WTC11 (cell line): ENCODE measurements around the gene ALKBH7. TPM values are rescaled to one million over a fixed set of nuclear protein-coding genes. Genes with fewer than 3 reads are reported as not detected.

Experiments used
- ATAC-seq: fragments of 200-7000 bp; cut with Tn5 transposase; 2 replicates; pipeline ENCODE4 v1.10.0; 2021; ENCODE audit warnings: mild to moderate bottlenecking, moderate library complexity
- CTCF ChIA-PET: fragments of 300-600 bp; sonication (Branson Sonifier 250); formaldehyde crosslinking; loops from one replicate; lab custom pipeline; 2021; ENCODE audit warnings: antibody characterized with exemption; lab: Charles Lee
- POLR2A ChIA-PET: fragments of 350-600 bp; sonication (Branson Sonifier 250); formaldehyde crosslinking; loops from one replicate; lab custom pipeline; 2021; ENCODE audit warnings: antibody characterized with exemption; lab: Charles Lee
- DNase-seq: peaks from one replicate; pipeline ENCODE4 v3.0.0; 2021; ENCODE audit warnings: low spot score
- H3K27ac Mint-ChIP-seq: 2 replicates; pipeline ENCODE4 v1.8.0; 2021; ENCODE audit warnings: mixed read lengths
- H3K27me3 Mint-ChIP-seq: 2 replicates; pipeline ENCODE4 v1.8.0; 2021; ENCODE audit warnings: low read depth, mild to moderate bottlenecking, moderate library complexity, mixed read lengths
- H3K36me3 Mint-ChIP-seq: 2 replicates; pipeline ENCODE4 v1.8.0; 2021; ENCODE audit warnings: mixed read lengths
- H3K4me1 Mint-ChIP-seq: 2 replicates; pipeline ENCODE4 v1.8.0; 2022; ENCODE audit warnings: mixed read lengths
- H3K4me3 Mint-ChIP-seq: 2 replicates; pipeline ENCODE4 v1.8.0; 2021; ENCODE audit warnings: mild to moderate bottlenecking, moderate library complexity, mixed read lengths
- H3K9me3 Mint-ChIP-seq: 2 replicates; pipeline ENCODE4 v1.8.0; 2021; ENCODE audit warnings: mixed read lengths
- EMX1 ChIP-seq: fragments of 250-450 bp; sonication (Bioruptor Pico); IDR thresholded peaks from 2 replicates; pipeline ENCODE4 v1.8.0; 2021; ENCODE audit warnings: mild to moderate bottlenecking
- ETV6 ChIP-seq: sonication (generic); formaldehyde crosslinking; IDR thresholded peaks from 2 replicates; pipeline ENCODE4 v1.8.1; 2022; ENCODE audit warnings: mild to moderate bottlenecking, missing genetic modification reagents
- FOXJ3 ChIP-seq: sonication (generic); formaldehyde crosslinking; IDR thresholded peaks from 2 replicates; pipeline ENCODE4 v1.9.0; 2021; ENCODE audit warnings: missing genetic modification reagents, mild to moderate bottlenecking, borderline replicate concordance
- KAT7 ChIP-seq: sonication (generic); formaldehyde crosslinking; IDR thresholded peaks from 2 replicates; pipeline ENCODE4 v1.8.1; 2023; ENCODE audit warnings: missing genetic modification reagents, mild to moderate bottlenecking, borderline replicate concordance
- MYBL2 ChIP-seq: sonication (generic); formaldehyde crosslinking; IDR thresholded peaks from 2 replicates; pipeline ENCODE4 v1.8.1; 2023; ENCODE audit warnings: mild to moderate bottlenecking, moderate library complexity, missing genetic modification reagents
- NR3C1 ChIP-seq: sonication (generic); formaldehyde crosslinking; conservative IDR thresholded peaks from 2 replicates; pipeline ENCODE4 v1.8.1; 2023; ENCODE audit warnings: low read depth, mild to moderate bottlenecking, missing genetic modification reagents
- TCF7 ChIP-seq: sonication (generic); formaldehyde crosslinking; IDR thresholded peaks from 2 replicates; pipeline ENCODE4 v1.8.0; 2022; ENCODE audit warnings: mild to moderate bottlenecking, low read depth, missing genetic modification reagents, moderate library complexity
- TP53 ChIP-seq: sonication (generic); formaldehyde crosslinking; IDR thresholded peaks from 2 replicates; pipeline ENCODE4 v1.8.1; 2023; ENCODE audit warnings: mild to moderate bottlenecking, missing genetic modification reagents
- USF2 ChIP-seq: sonication (generic); formaldehyde crosslinking; IDR thresholded peaks from 2 replicates; pipeline ENCODE4 v1.8.1; 2023; ENCODE audit warnings: mild to moderate bottlenecking, missing genetic modification reagents, moderate library complexity
- ZNF396 ChIP-seq: fragments of 250-450 bp; sonication (Bioruptor Pico); IDR thresholded peaks from 2 replicates; pipeline ENCODE4 v1.8.0; 2021; ENCODE audit warnings: mild to moderate bottlenecking, moderate library complexity, borderline replicate concordance
- ZNF532 ChIP-seq: fragments of 250-450 bp; sonication (Bioruptor Pico); IDR thresholded peaks from 2 replicates; pipeline ENCODE4 v1.9.0; 2021; ENCODE audit warnings: mild to moderate bottlenecking, borderline replicate concordance
- total RNA-seq: library from RNA; stranded (reverse); gene quantifications from 3 replicates; pipeline ENCODE4 v1.2.3, GENCODE V29; 2021
- TF ChIP-seq, protein P1 (sequence below): fragments of 250-450 bp; sonication (Bioruptor Pico); conservative IDR thresholded peaks from 2 replicates; pipeline ENCODE4 v1.9.0; 2021; ENCODE audit warnings: mild to moderate bottlenecking
- TF ChIP-seq, protein P2 (sequence below): sonication (generic); formaldehyde crosslinking; IDR thresholded peaks from 2 replicates; pipeline ENCODE4 v1.8.0; 2023; ENCODE audit warnings: missing genetic modification reagents, mild to moderate bottlenecking, borderline replicate concordance
- TF ChIP-seq, protein P3 (sequence below): fragments of 250-450 bp; sonication (Bioruptor Pico); IDR thresholded peaks from 2 replicates; pipeline ENCODE4 v1.8.0; 2021; ENCODE audit warnings: mild to moderate bottlenecking
- TF ChIP-seq, protein P4 (sequence below): sonication (generic); formaldehyde crosslinking; IDR thresholded peaks from 2 replicates; pipeline ENCODE4 v1.8.1; 2022; ENCODE audit warnings: mild to moderate bottlenecking, missing genetic modification reagents, moderate library complexity, borderline replicate concordance
- TF ChIP-seq, protein P5 (sequence below): sonication (generic); formaldehyde crosslinking; IDR thresholded peaks from 2 replicates; pipeline ENCODE4 v1.8.0; 2022; ENCODE audit warnings: missing genetic modification reagents

Gene ALKBH7
- total RNA-seq, 1 experiment from 2014 or later: 96.4 TPM

GRCh38 chr19:6409346-6409745, 36.8 kb downstream of the ALKBH7 start:
- Mint-ChIP-seq H3K36me3 (peaks cover 6% of the 10 kb centered on the region), H3K27me3 (no peaks in the 10 kb centered on the region), H3K4me3 (no peak overlapping the region), H3K4me1 (peaks cover 6% of the 10 kb centered on the region), H3K9me3 (no peaks in the 10 kb centered on the region), H3K27ac (no peak overlapping the region)
- POLR2A ChIA-PET: interaction anchor here (0.7 kb wide), 1 partner anchor 9 kb away, joined by 3 read pairs; no protein-coding TSS in a partner anchor
- CTCF ChIA-PET: no interaction called here
- DNase-seq: no peak
- TF ChIP-seq TCF7 (no peak), ETV6 (no peak)
- TF ChIP-seq, protein P1, sequence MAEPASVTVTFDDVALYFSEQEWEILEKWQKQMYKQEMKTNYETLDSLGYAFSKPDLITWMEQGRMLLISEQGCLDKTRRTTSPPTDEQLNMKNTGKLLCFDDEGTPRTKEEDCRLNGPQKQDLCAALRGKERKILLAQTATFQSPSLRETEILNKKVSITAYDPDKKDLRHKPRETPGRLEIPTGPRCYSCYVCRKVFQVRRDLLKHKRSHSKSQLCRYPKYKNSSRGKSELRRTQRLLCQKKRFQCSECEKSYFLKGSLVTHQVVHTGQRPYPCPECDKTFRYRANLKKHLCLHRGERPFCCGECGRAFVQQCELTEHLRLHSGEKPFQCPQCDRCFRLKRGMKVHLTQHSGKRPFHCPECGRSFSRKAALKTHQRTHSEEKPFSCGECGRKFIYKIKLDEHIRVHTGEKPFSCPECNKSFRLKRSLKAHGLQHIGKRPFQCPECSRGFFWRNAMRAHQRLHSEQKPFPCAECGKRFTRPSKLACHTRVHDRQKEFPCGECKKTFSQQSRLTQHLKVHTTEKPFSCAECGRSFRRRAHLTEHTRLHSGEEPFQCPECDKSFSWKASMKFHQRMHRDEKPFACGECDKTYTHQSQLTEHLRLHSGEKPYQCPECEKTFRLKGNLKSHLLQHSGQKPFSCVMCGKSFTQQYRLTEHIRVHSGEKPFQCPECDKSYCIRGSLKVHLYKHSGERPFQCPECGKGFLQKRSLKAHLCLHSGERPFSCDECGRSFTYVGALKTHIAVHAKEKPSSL: no peak
- ATAC-seq: no peak

DNA sequence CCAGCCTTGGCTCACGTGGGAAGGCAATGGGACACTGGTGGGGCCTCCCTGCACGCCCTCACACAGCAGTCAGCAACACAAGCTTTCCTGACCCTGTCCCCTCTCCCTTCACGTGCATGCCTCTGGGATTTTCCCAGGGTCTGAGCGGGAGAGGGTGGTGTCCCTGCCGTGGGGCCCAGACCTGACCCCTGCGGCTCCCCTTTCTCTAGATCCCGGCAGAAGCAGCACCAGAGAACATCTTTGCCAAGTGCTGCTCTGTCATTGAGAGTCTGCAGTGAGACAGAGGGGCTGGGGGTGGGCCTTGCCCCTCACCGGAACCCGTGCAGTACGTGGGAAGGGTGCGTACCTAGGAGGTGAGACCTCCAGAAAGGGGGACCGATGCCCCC, 39.5 kb downstream of the ALKBH7 start:
- ChIA-PET POLR2A (interaction anchor here (0.5 to 1.3 kb wide), 4 partner anchors 13 to 1540 kb away, joined by 3 to 4 read pairs (median 4); partner anchors contain the start of gene KHSRP), CTCF (interaction anchor here (0.7 to 1.6 kb wide), 12 partner anchors 9 to 194 kb away, joined by 3 to 13 read pairs (median 4); partner anchors contain the start of genes ALKBH7, CLPP and KHSRP)
- Mint-ChIP-seq H3K27ac (no peak overlapping the region), H3K4me3 (no peak overlapping the region), H3K9me3 (no peaks in the 10 kb centered on the region), H3K36me3 (peaks cover 20% of the 10 kb centered on the region), H3K27me3 (no peaks in the 10 kb centered on the region), H3K4me1 (peaks cover 7% of the 10 kb centered on the region)
- DNase-seq: no peak
- peak; percentile 10 for ATAC-seq
- peak; percentile 51; the same call in 1 of the 2 replicates for TF ChIP-seq EMX1 (CRISPR knock-in tag)
- TF ChIP-seq, protein P2, sequence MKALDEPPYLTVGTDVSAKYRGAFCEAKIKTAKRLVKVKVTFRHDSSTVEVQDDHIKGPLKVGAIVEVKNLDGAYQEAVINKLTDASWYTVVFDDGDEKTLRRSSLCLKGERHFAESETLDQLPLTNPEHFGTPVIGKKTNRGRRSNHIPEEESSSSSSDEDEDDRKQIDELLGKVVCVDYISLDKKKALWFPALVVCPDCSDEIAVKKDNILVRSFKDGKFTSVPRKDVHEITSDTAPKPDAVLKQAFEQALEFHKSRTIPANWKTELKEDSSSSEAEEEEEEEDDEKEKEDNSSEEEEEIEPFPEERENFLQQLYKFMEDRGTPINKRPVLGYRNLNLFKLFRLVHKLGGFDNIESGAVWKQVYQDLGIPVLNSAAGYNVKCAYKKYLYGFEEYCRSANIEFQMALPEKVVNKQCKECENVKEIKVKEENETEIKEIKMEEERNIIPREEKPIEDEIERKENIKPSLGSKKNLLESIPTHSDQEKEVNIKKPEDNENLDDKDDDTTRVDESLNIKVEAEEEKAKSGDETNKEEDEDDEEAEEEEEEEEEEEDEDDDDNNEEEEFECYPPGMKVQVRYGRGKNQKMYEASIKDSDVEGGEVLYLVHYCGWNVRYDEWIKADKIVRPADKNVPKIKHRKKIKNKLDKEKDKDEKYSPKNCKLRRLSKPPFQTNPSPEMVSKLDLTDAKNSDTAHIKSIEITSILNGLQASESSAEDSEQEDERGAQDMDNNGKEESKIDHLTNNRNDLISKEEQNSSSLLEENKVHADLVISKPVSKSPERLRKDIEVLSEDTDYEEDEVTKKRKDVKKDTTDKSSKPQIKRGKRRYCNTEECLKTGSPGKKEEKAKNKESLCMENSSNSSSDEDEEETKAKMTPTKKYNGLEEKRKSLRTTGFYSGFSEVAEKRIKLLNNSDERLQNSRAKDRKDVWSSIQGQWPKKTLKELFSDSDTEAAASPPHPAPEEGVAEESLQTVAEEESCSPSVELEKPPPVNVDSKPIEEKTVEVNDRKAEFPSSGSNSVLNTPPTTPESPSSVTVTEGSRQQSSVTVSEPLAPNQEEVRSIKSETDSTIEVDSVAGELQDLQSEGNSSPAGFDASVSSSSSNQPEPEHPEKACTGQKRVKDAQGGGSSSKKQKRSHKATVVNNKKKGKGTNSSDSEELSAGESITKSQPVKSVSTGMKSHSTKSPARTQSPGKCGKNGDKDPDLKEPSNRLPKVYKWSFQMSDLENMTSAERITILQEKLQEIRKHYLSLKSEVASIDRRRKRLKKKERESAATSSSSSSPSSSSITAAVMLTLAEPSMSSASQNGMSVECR: no peak
- TF ChIP-seq NR3C1 (CRISPR knock-in tag): no peak
- TF ChIP-seq FOXJ3 (CRISPR knock-in tag): no peak
- no peak for TF ChIP-seq USF2 (CRISPR knock-in tag)
- TF ChIP-seq TP53 (CRISPR knock-in tag): 0 out of 2 replicates have a peak, but pooled peaks have one; percentile 18
- TF ChIP-seq KAT7 (CRISPR knock-in tag): no peak
- TF ChIP-seq MYBL2: no peak
- TF ChIP-seq, protein P3, sequence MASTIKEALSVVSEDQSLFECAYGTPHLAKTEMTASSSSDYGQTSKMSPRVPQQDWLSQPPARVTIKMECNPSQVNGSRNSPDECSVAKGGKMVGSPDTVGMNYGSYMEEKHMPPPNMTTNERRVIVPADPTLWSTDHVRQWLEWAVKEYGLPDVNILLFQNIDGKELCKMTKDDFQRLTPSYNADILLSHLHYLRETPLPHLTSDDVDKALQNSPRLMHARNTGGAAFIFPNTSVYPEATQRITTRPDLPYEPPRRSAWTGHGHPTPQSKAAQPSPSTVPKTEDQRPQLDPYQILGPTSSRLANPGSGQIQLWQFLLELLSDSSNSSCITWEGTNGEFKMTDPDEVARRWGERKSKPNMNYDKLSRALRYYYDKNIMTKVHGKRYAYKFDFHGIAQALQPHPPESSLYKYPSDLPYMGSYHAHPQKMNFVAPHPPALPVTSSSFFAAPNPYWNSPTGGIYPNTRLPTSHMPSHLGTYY (CRISPR knock-in tag): peak; percentile 86
- no peak for TF ChIP-seq ZNF532 (CRISPR knock-in tag)
- TF ChIP-seq, protein P4, sequence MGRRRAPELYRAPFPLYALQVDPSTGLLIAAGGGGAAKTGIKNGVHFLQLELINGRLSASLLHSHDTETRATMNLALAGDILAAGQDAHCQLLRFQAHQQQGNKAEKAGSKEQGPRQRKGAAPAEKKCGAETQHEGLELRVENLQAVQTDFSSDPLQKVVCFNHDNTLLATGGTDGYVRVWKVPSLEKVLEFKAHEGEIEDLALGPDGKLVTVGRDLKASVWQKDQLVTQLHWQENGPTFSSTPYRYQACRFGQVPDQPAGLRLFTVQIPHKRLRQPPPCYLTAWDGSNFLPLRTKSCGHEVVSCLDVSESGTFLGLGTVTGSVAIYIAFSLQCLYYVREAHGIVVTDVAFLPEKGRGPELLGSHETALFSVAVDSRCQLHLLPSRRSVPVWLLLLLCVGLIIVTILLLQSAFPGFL: no peak
- TF ChIP-seq ETV6: no peak
- no peak for TF ChIP-seq ZNF396 (CRISPR knock-in tag)
- TF ChIP-seq, protein P5, sequence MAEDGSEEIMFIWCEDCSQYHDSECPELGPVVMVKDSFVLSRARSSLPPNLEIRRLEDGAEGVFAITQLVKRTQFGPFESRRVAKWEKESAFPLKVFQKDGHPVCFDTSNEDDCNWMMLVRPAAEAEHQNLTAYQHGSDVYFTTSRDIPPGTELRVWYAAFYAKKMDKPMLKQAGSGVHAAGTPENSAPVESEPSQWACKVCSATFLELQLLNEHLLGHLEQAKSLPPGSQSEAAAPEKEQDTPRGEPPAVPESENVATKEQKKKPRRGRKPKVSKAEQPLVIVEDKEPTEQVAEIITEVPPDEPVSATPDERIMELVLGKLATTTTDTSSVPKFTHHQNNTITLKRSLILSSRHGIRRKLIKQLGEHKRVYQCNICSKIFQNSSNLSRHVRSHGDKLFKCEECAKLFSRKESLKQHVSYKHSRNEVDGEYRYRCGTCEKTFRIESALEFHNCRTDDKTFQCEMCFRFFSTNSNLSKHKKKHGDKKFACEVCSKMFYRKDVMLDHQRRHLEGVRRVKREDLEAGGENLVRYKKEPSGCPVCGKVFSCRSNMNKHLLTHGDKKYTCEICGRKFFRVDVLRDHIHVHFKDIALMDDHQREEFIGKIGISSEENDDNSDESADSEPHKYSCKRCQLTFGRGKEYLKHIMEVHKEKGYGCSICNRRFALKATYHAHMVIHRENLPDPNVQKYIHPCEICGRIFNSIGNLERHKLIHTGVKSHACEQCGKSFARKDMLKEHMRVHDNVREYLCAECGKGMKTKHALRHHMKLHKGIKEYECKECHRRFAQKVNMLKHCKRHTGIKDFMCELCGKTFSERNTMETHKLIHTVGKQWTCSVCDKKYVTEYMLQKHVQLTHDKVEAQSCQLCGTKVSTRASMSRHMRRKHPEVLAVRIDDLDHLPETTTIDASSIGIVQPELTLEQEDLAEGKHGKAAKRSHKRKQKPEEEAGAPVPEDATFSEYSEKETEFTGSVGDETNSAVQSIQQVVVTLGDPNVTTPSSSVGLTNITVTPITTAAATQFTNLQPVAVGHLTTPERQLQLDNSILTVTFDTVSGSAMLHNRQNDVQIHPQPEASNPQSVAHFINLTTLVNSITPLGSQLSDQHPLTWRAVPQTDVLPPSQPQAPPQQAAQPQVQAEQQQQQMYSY: no peak
